ENCODE measurements around the gene MAP3K12.
"Not testable (repeated sequence)": the region's sequence is repeated elsewhere in the genome, so short reads cannot be mapped to it uniquely, and the experiment has no call there.

MAP3K12 gene

GRCh38 chr12:53499266-53500141 is at the start of gene MAP3K12:
TSS of gene MAP3K12 (minus strand) at chr12:53499458. CDS start at chr12:53487391, 12,067 bp downstream.
- peak; percentile 47 for DNase-seq (ENCODE audit: low read depth)

- DNase-seq (ENCODE audit: low read depth), result not testable (repeated sequence)
Measured at GRCh38 chr12:53548354-53548753, 49.1 kb upstream of the MAP3K12 start.

- peak; percentile 2 for DNase-seq (ENCODE audit: low read depth)
Measured at GRCh38 chr12:53543539-53543938, 44.3 kb upstream of the MAP3K12 start.

GRCh38 chr12:53539526-53539925 is 40.3 kb upstream of the MAP3K12 start:
- DNase-seq (ENCODE audit: low read depth), result no peak

GRCh38 chr12:53538209-53538689 is 39.0 kb upstream of the MAP3K12 start:
- no peak for DNase-seq (ENCODE audit: low read depth)

GRCh38 chr12:53536962-53537361 is 37.7 kb upstream of the MAP3K12 start:
- DNase-seq (ENCODE audit: low read depth), result no peak

GRCh38 chr12:53533471-53533870 is 34.2 kb upstream of the MAP3K12 start:
- DNase-seq (ENCODE audit: low read depth), result no peak

GRCh38 chr12:53532524-53533445 is 33.5 kb upstream of the MAP3K12 start:
- no peak for DNase-seq (ENCODE audit: low read depth)

GRCh38 chr12:53532021-53532420 is 32.8 kb upstream of the MAP3K12 start:
- DNase-seq (ENCODE audit: low read depth), result no peak

GRCh38 chr12:53530920-53531319 is 31.7 kb upstream of the MAP3K12 start:
- DNase-seq (ENCODE audit: low read depth), result no peak

- DNase-seq (ENCODE audit: low read depth), result no peak
Measured at GRCh38 chr12:53530061-53530460, 30.8 kb upstream of the MAP3K12 start.

- DNase-seq (ENCODE audit: low read depth), result no peak
Measured at GRCh38 chr12:53524476-53524875, 25.2 kb upstream of the MAP3K12 start.

- no peak for DNase-seq (ENCODE audit: low read depth)
Measured at GRCh38 chr12:53523131-53523530, 23.9 kb upstream of the MAP3K12 start.

GRCh38 chr12:53518381-53518780 is 19.1 kb upstream of the MAP3K12 start:
- DNase-seq (ENCODE audit: low read depth), result no peak

GRCh38 chr12:53516758-53517455 is 17.6 kb upstream of the MAP3K12 start:
- DNase-seq (ENCODE audit: low read depth), result no peak

- DNase-seq (ENCODE audit: low read depth), result no peak
Measured at GRCh38 chr12:53515291-53515680, 16.0 kb upstream of the MAP3K12 start.

GRCh38 chr12:53514628-53515290 is 15.5 kb upstream of the MAP3K12 start:
- no peak for DNase-seq (ENCODE audit: low read depth)

- no peak for DNase-seq (ENCODE audit: low read depth)
Measured at GRCh38 chr12:53513712-53514410, 14.6 kb upstream of the MAP3K12 start.

- no peak for DNase-seq (ENCODE audit: low read depth)
Measured at GRCh38 chr12:53510181-53510812, 11.0 kb upstream of the MAP3K12 start.

- DNase-seq (ENCODE audit: low read depth), result peak; percentile 74
Measured at GRCh38 chr12:53508534-53509170, 9.4 kb upstream of the MAP3K12 start.
